ENCODE results near the gene MRM2. TPM values are rescaled to one million over a fixed set of nuclear protein-coding genes. Genes with fewer than 3 reads are reported as not detected.

MRM2 gene
- polyA plus RNA-seq, 3 donors = 9.2 to 32.5 (median 26.7) TPM

- no peak overlapping the region for H3K4me3 ChIP-seq (replicated peaks in 1 of 3; ENCODE audit: low read depth in 2 of 3, low read length in 3 of 3)
- no peak for DNase-seq
- H3K4me1 ChIP-seq (ENCODE audit: control insufficient read depth in 1 of 2, insufficient read depth in 2 of 2, low read length in 2 of 2) = no peaks in the 10 kb centered on the region
- H3K9me3 ChIP-seq (replicated peaks in 1 of 2; ENCODE audit: control insufficient read depth in 1 of 2, insufficient read depth in 1 of 2, low read length in 2 of 2) = no peaks in the 10 kb centered on the region
- no peak overlapping the region for H2AFZ ChIP-seq (ENCODE audit: insufficient read depth, low read depth, low read length, poor library complexity, severe bottlenecking)
- H3K79me2 ChIP-seq (ENCODE audit: insufficient read depth, low read length) = peaks cover 3% of the 10 kb centered on the region
- no CpG with 5 or more reads among the region's 4 CpGs for WGBS (ENCODE audit: insufficient coverage)
- no peaks in the 10 kb centered on the region for H3K9me3 Mint-ChIP-seq
- no peak overlapping the region for H3K27ac ChIP-seq (ENCODE audit: low read depth in 1 of 2, low read length in 2 of 2)
- no peaks in the 10 kb centered on the region for H3K4me1 Mint-ChIP-seq
- H3K4me3 Mint-ChIP-seq = no peak overlapping the region
- peak overlapping the region in 3 of 7 donors; percentile 21 to 40 (median 27) for H3K27ac Mint-ChIP-seq
- intact Hi-C loops (cut with micrococcal nuclease) = no loop called here
- TF ChIP-seq CTCF (IDR thresholded peaks at IDR 0.05) = no peak
- peaks cover 19 to 35% of the 10 kb centered on the region in 2 donors for H3K36me3 Mint-ChIP-seq
- no peak overlapping the region for H3K4me2 ChIP-seq (replicated peaks; ENCODE audit: extremely low read depth, low read length, poor library complexity, severe bottlenecking)
- peaks cover 11 to 18% of the 10 kb centered on the region in 2 donors for H3K36me3 ChIP-seq (replicated peaks in 1 of 2; ENCODE audit: control insufficient read depth in 1 of 2, insufficient read depth in 2 of 2, low read length in 2 of 2)
- H3K9ac ChIP-seq (ENCODE audit: insufficient read depth, low read length, poor library complexity, severe bottlenecking) = no peak overlapping the region
- H3K27me3 Mint-ChIP-seq (ENCODE audit: low read depth in 3 of 3) = peaks cover 0 to 1% (median 1%) of the 10 kb centered on the region in 3 donors
- peaks cover 10% of the 10 kb centered on the region for H4K20me1 ChIP-seq (ENCODE audit: insufficient read depth, low read length)
- H3K27me3 ChIP-seq (ENCODE audit: control insufficient read depth in 2 of 2, insufficient read depth in 2 of 2, low read length in 2 of 2) = no peaks in the 10 kb centered on the region
Observed at GRCh38 chr7:2279896-2280295, 37.9 kb upstream of the MRM2 start.

GRCh38 chr7:2278026-2278425 lies 36.0 kb upstream of the MRM2 start:
- no peaks in the 10 kb centered on the region for H3K4me1 ChIP-seq (ENCODE audit: control insufficient read depth in 1 of 2, insufficient read depth in 2 of 2, low read length in 2 of 2)
- peaks cover 3% of the 10 kb centered on the region for H3K79me2 ChIP-seq (ENCODE audit: insufficient read depth, low read length)
- Mint-ChIP-seq H3K36me3 (peaks cover 27 to 48% of the 10 kb centered on the region in 2 donors), H3K27ac (peak overlapping the region in 2 of 7 donors; percentile 19 to 21), H3K9me3 (peaks cover 0 to 3% (median 0%) of the 10 kb centered on the region in 7 donors), H3K4me1 (no peaks in the 10 kb centered on the region), H3K27me3 (ENCODE audit: low read depth in 3 of 3) (peaks cover 0 to 1% (median 1%) of the 10 kb centered on the region in 3 donors), H3K4me3 (no peak overlapping the region)
- H3K36me3 ChIP-seq (replicated peaks in 1 of 2; ENCODE audit: control insufficient read depth in 1 of 2, insufficient read depth in 2 of 2, low read length in 2 of 2) = peaks cover 21 to 29% of the 10 kb centered on the region in 2 donors
- intact Hi-C loops (cut with micrococcal nuclease) = no loop called here
- TF ChIP-seq CTCF (IDR thresholded peaks at IDR 0.05) = no peak
- no peak overlapping the region for H3K4me2 ChIP-seq (replicated peaks; ENCODE audit: extremely low read depth, low read length, poor library complexity, severe bottlenecking)
- H2AFZ ChIP-seq (ENCODE audit: insufficient read depth, low read depth, low read length, poor library complexity, severe bottlenecking) = no peak overlapping the region
- H3K9me3 ChIP-seq (replicated peaks in 1 of 2; ENCODE audit: control insufficient read depth in 1 of 2, insufficient read depth in 1 of 2, low read length in 2 of 2) = no peaks in the 10 kb centered on the region
- no peak overlapping the region for H3K27ac ChIP-seq (ENCODE audit: low read depth in 1 of 2, low read length in 2 of 2)
- peaks cover 10% of the 10 kb centered on the region for H4K20me1 ChIP-seq (ENCODE audit: insufficient read depth, low read length)
- DNase-seq = no peak
- no peaks in the 10 kb centered on the region for H3K27me3 ChIP-seq (ENCODE audit: control insufficient read depth in 2 of 2, insufficient read depth in 2 of 2, low read length in 2 of 2)
- H3K4me3 ChIP-seq (replicated peaks in 1 of 3; ENCODE audit: low read depth in 2 of 3, low read length in 3 of 3) = no peak overlapping the region
- 94% methylated on average over 7 of the region's 11 CpGs for WGBS (ENCODE audit: insufficient coverage)
- no peak overlapping the region for H3K9ac ChIP-seq (ENCODE audit: insufficient read depth, low read length, poor library complexity, severe bottlenecking)
